Measurements from ENCODE around the gene ID1. TPM values are rescaled to one million over a fixed set of nuclear protein-coding genes. Genes with fewer than 3 reads are reported as not detected.

Gene ID1
- total and polyA plus RNA-seq, 2 of the 13 experiments (the other 11 are each of a cell fraction or from before 2014, with no cell fraction given), result 320 to 419 TPM

DNA sequence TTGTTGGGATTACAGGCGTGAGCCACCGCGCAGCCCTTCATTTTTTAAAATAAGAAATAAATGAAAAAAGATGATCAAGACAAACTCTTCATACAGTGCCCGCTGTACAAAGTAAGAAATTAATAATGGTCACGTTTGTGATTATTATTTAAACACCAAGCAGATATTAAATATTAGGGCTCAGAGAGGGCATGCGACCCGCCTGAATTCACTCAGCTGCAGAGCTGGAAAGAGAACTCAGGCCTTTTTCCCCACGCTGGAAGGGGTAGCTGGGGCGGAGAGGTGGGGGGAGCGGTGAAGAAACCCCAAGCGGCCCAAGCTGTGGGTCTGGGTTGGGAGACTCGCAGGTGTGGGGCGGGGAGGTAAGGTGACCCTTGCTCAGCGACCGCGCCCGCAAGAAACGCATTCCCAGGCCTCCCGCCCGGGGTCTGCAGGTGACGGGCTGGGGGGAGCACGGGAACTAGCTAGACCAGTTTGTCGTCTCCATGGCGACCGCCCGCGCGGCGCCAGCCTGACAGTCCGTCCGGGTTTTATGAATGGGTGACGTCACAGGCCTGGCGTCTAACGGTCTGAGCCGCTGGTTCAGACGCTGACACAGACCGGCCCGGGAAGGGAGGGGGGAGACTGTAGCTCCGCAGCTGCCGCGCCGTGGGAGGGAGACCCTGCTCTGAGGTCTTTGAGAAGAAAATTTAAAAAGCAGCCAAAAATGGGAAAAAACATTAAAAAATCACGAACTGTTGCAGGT is 1.1 kb upstream of the ID1 start (continued):
- TF ChIP-seq, protein P1, sequence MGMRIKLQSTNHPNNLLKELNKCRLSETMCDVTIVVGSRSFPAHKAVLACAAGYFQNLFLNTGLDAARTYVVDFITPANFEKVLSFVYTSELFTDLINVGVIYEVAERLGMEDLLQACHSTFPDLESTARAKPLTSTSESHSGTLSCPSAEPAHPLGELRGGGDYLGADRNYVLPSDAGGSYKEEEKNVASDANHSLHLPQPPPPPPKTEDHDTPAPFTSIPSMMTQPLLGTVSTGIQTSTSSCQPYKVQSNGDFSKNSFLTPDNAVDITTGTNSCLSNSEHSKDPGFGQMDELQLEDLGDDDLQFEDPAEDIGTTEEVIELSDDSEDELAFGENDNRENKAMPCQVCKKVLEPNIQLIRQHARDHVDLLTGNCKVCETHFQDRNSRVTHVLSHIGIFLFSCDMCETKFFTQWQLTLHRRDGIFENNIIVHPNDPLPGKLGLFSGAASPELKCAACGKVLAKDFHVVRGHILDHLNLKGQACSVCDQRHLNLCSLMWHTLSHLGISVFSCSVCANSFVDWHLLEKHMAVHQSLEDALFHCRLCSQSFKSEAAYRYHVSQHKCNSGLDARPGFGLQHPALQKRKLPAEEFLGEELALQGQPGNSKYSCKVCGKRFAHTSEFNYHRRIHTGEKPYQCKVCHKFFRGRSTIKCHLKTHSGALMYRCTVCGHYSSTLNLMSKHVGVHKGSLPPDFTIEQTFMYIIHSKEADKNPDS (CRISPR knock-in tag; IDR thresholded peaks at IDR 0.05), result peak; percentile 91
- TF ChIP-seq SMARCE1 (IDR thresholded peaks at IDR 0.05; ENCODE audit: borderline replicate concordance) (no peak), MIER2 (CRISPR knock-in tag; IDR thresholded peaks at IDR 0.05) (peak; percentile 85), ZNF12 (CRISPR knock-in tag; IDR thresholded peaks at IDR 0.05) (peak; percentile 62; the same call in 1 of the 2 replicates), ELF1 (CRISPR knock-in tag; IDR thresholded peaks at IDR 0.05) (peak; percentile 74), ZNF562 (CRISPR knock-in tag; IDR thresholded peaks at IDR 0.05; ENCODE audit: borderline replicate concordance) (no peak), ESRRA (CRISPR knock-in tag; IDR thresholded peaks at IDR 0.05; ENCODE audit: low read depth) (peak; percentile 91), NFIB (CRISPR knock-in tag; IDR thresholded peaks at IDR 0.05; ENCODE audit: borderline replicate concordance) (no peak), ZNF24 (IDR thresholded peaks at IDR 0.05) (no peak), ZNF672 (CRISPR knock-in tag; IDR thresholded peaks at IDR 0.05) (no peak), RFXAP (CRISPR knock-in tag; IDR thresholded peaks at IDR 0.05; ENCODE audit: borderline replicate concordance) (peak; percentile 97), REPIN1 (CRISPR knock-in tag; IDR thresholded peaks at IDR 0.05; ENCODE audit: borderline replicate concordance, low read depth) (peak; percentile 92), ZNF432 (CRISPR knock-in tag; IDR thresholded peaks at IDR 0.05; ENCODE audit: borderline replicate concordance) (no peak), AGO2 (optimal IDR thresholded peaks at IDR 0.05; ENCODE audit: low read depth, low read length) (peak; percentile 100), ZNF792 (CRISPR knock-in tag; IDR thresholded peaks at IDR 0.05) (peak; percentile 85; the same call in 1 of the 2 replicates), ZSCAN20 (CRISPR knock-in tag; IDR thresholded peaks at IDR 0.05; ENCODE audit: borderline replicate concordance) (no peak), CCAR2 (optimal IDR thresholded peaks at IDR 0.05; ENCODE audit: low read depth, low read length) (no peak)
- TF ChIP-seq, protein P2, sequence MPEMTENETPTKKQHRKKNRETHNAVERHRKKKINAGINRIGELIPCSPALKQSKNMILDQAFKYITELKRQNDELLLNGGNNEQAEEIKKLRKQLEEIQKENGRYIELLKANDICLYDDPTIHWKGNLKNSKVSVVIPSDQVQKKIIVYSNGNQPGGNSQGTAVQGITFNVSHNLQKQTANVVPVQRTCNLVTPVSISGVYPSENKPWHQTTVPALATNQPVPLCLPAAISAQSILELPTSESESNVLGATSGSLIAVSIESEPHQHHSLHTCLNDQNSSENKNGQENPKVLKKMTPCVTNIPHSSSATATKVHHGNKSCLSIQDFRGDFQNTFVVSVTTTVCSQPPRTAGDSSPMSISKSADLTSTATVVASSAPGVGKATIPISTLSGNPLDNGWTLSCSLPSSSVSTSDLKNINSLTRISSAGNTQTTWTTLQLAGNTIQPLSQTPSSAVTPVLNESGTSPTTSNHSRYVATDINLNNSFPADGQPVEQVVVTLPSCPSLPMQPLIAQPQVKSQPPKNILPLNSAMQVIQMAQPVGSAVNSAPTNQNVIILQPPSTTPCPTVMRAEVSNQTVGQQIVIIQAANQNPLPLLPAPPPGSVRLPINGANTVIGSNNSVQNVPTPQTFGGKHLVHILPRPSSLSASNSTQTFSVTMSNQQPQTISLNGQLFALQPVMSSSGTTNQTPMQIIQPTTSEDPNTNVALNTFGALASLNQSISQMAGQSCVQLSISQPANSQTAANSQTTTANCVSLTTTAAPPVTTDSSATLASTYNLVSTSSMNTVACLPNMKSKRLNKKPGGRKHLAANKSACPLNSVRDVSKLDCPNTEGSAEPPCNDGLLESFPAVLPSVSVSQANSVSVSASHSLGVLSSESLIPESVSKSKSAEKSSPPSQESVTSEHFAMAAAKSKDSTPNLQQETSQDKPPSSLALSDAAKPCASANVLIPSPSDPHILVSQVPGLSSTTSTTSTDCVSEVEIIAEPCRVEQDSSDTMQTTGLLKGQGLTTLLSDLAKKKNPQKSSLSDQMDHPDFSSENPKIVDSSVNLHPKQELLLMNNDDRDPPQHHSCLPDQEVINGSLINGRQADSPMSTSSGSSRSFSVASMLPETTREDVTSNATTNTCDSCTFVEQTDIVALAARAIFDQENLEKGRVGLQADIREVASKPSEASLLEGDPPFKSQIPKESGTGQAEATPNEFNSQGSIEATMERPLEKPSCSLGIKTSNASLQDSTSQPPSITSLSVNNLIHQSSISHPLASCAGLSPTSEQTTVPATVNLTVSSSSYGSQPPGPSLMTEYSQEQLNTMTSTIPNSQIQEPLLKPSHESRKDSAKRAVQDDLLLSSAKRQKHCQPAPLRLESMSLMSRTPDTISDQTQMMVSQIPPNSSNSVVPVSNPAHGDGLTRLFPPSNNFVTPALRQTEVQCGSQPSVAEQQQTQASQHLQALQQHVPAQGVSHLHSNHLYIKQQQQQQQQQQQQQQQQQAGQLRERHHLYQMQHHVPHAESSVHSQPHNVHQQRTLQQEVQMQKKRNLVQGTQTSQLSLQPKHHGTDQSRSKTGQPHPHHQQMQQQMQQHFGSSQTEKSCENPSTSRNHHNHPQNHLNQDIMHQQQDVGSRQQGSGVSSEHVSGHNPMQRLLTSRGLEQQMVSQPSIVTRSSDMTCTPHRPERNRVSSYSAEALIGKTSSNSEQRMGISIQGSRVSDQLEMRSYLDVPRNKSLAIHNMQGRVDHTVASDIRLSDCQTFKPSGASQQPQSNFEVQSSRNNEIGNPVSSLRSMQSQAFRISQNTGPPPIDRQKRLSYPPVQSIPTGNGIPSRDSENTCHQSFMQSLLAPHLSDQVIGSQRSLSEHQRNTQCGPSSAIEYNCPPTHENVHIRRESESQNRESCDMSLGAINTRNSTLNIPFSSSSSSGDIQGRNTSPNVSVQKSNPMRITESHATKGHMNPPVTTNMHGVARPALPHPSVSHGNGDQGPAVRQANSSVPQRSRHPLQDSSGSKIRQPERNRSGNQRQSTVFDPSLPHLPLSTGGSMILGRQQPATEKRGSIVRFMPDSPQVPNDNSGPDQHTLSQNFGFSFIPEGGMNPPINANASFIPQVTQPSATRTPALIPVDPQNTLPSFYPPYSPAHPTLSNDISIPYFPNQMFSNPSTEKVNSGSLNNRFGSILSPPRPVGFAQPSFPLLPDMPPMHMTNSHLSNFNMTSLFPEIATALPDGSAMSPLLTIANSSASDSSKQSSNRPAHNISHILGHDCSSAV (CRISPR knock-in tag; IDR thresholded peaks at IDR 0.05; ENCODE audit: borderline replicate concordance), result peak; percentile 22; the same call in 1 of the 2 replicates
- TF ChIP-seq, protein P3, sequence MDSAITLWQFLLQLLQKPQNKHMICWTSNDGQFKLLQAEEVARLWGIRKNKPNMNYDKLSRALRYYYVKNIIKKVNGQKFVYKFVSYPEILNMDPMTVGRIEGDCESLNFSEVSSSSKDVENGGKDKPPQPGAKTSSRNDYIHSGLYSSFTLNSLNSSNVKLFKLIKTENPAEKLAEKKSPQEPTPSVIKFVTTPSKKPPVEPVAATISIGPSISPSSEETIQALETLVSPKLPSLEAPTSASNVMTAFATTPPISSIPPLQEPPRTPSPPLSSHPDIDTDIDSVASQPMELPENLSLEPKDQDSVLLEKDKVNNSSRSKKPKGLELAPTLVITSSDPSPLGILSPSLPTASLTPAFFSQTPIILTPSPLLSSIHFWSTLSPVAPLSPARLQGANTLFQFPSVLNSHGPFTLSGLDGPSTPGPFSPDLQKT (CRISPR knock-in tag; IDR thresholded peaks at IDR 0.05; ENCODE audit: borderline replicate concordance), result no peak

Measured in HepG2 (cell line).